HepG2 (cell line): ENCODE results near the gene C2orf15. TPM values are rescaled to one million over a fixed set of nuclear protein-coding genes. Genes with fewer than 3 reads are reported as not detected.

Experiments
- ATM ChIP-seq: fragments of 450-650 bp; IDR thresholded peaks from 2 replicates; pipeline ENCODE4 v1.7.1; 2017; ENCODE audit warnings: mild to moderate bottlenecking, borderline replicate concordance
- ETV6 ChIP-seq: sonication (generic); formaldehyde crosslinking; conservative IDR thresholded peaks from 2 replicates; pipeline ENCODE4 v1.4.0; 2020; ENCODE audit warnings: missing genetic modification reagents
- HMG20A ChIP-seq: IDR thresholded peaks from 2 replicates; pipeline ENCODE4 v1.6.1; 2016; ENCODE audit warnings: borderline replicate concordance
- KDM1A ChIP-seq: IDR thresholded peaks from 2 replicates; pipeline ENCODE4 v1.6.1; 2016; ENCODE audit warnings: missing compliant biosample characterization
- KDM6A ChIP-seq: IDR thresholded peaks from 2 replicates; pipeline ENCODE4 v1.6.1; 2016; ENCODE audit warnings: low read depth
- MATR3 ChIP-seq: sonication (generic); formaldehyde crosslinking; IDR thresholded peaks from 2 replicates; pipeline ENCODE4 v1.4.0; 2020; ENCODE audit warnings: missing genetic modification reagents
- MLXIP ChIP-seq: sonication (generic); formaldehyde crosslinking; IDR thresholded peaks from 2 replicates; pipeline ENCODE4 v1.9.0; 2021; ENCODE audit warnings: missing genetic modification reagents, borderline replicate concordance
- RNF219 ChIP-seq: sonication (generic); formaldehyde crosslinking; IDR thresholded peaks from 2 replicates; pipeline ENCODE4 v1.5.0; 2020; ENCODE audit warnings: mild to moderate bottlenecking, missing genetic modification reagents
- SIN3A ChIP-seq: IDR thresholded peaks from 2 replicates; pipeline ENCODE4 v1.6.1; 2011; ENCODE audit warnings: low read depth, mild to moderate bottlenecking, control low read depth, low read length, borderline replicate concordance
- SRSF1 ChIP-seq: fragments of 200-400 bp; formaldehyde crosslinking; optimal IDR thresholded peaks from 2 replicates; pipeline ENCODE3; 2017; ENCODE audit warnings: mild to moderate bottlenecking, low read depth, low read length, moderate library complexity
- ZBTB25 ChIP-seq: IDR thresholded peaks from 2 replicates; pipeline ENCODE4 v1.6.1; 2018; ENCODE audit warnings: missing genetic modification reagents
- ZBTB3 ChIP-seq: sonication (generic); formaldehyde crosslinking; IDR thresholded peaks from 2 replicates; pipeline ENCODE4 v1.4.0; 2020; ENCODE audit warnings: low read depth, mild to moderate bottlenecking, moderate library complexity, missing genetic modification reagents, borderline replicate concordance
- ZNF142 ChIP-seq: sonication (generic); formaldehyde crosslinking; IDR thresholded peaks from 2 replicates; pipeline ENCODE4 v1.4.0; 2020; ENCODE audit warnings: missing genetic modification reagents
- ZNF558 ChIP-seq: sonication (generic); formaldehyde crosslinking; IDR thresholded peaks from 2 replicates; pipeline ENCODE4 v1.9.0; 2022; ENCODE audit warnings: mild to moderate bottlenecking, missing genetic modification reagents, borderline replicate concordance
- ZNF777 ChIP-seq: sonication (generic); formaldehyde crosslinking; IDR thresholded peaks from 2 replicates; pipeline ENCODE4 v1.4.0; 2020; ENCODE audit warnings: missing genetic modification reagents
- polyA plus RNA-seq, 8 experiments: library from polyadenylated mRNA; depleted of rRNA in 3 of 8; stranded (reverse) in 7 of 8; unstranded in 1 of 8; fragments of >200 nt; fragmentation: Illumina TruSeq in 4 of 8; extraction: Trizol in 4 of 8; gene quantifications; 2 replicates each; pipeline versions ENCODE4 v1.2.1 to v1.2.3, GENCODE V29; 2011 to 2016; ENCODE audit warnings: low read depth in 4 of 8, missing spikeins in 1 of 8, mixed read lengths in 1 of 8; ENCODE audit not compliant: insufficient read depth in 1 of 8
- total RNA-seq, 5 experiments: library from RNA; depleted of rRNA; stranded (reverse); fragments of >200 nt; fragmentation: Illumina TruSeq; extraction: Trizol; gene quantifications; 2 replicates each; pipeline ENCODE4 v1.2.3, GENCODE V29; 2016; ENCODE audit warnings: low read depth in 1 of 5
- TF ChIP-seq, protein P1 (sequence below): sonication (generic); formaldehyde crosslinking; IDR thresholded peaks from 2 replicates; pipeline ENCODE4 v1.8.0; 2023; ENCODE audit warnings: mild to moderate bottlenecking, missing genetic modification reagents

C2orf15 gene
- total and polyA plus RNA-seq, 2 of the 13 experiments (the other 11 are each of a cell fraction or from before 2014, with no cell fraction given), result 5.5 to 8.3 TPM

GRCh38 chr2:99183025-99183424 lies 41.5 kb downstream of the C2orf15 start (continued):
- no peak; the same call in 1 of the 2 replicates for TF ChIP-seq ZNF142 (CRISPR knock-in tag)
- no peak for TF ChIP-seq ZNF558
- TF ChIP-seq SRSF1, result no peak
- TF ChIP-seq ETV6, result no peak
- TF ChIP-seq ZBTB3 (CRISPR knock-in tag), result no peak
- TF ChIP-seq, protein P1, sequence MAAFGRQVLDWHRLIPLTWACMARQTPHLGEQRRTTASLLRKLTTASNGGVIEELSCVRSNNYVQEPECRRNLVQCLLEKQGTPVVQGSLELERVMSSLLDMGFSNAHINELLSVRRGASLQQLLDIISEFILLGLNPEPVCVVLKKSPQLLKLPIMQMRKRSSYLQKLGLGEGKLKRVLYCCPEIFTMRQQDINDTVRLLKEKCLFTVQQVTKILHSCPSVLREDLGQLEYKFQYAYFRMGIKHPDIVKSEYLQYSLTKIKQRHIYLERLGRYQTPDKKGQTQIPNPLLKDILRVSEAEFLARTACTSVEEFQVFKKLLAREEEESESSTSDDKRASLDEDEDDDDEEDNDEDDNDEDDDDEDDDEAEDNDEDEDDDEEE (CRISPR knock-in tag), result no peak
- no peak for TF ChIP-seq MLXIP (CRISPR knock-in tag)
- TF ChIP-seq SIN3A, result 0 out of 2 replicates have a peak, but pooled peaks have one; percentile 53
- no peak for TF ChIP-seq ATM
- TF ChIP-seq ZBTB25 (CRISPR knock-in tag), result no peak
- no peak for TF ChIP-seq KDM6A (CRISPR knock-in tag)
- no peak for TF ChIP-seq MATR3 (CRISPR knock-in tag)
- TF ChIP-seq KDM1A, result no peak
- TF ChIP-seq ZNF777, result no peak
- TF ChIP-seq HMG20A (CRISPR knock-in tag), result no peak
- no peak for TF ChIP-seq RNF219
